ENCODE data around the gene GBGT1. TPM values are rescaled to one million over a fixed set of nuclear protein-coding genes. Genes with fewer than 3 reads are reported as not detected.

The GBGT1 gene
- polyA plus RNA-seq, 4 donors = 1.8 to 4.7 (median 2.4) TPM

GRCh38 chr9:133166392-133166791 is 2.7 kb upstream of the GBGT1 start:
- DNase-seq (ENCODE audit: low read depth in 4 of 4, low spot score in 3 of 4) = no peak

- no peak for DNase-seq (ENCODE audit: low read depth in 4 of 4, low spot score in 3 of 4)
Measured at GRCh38 chr9:133165452-133165730, 1.7 kb upstream of the GBGT1 start.

- no peak for DNase-seq (ENCODE audit: low read depth in 4 of 4, low spot score in 3 of 4)
Measured at GRCh38 chr9:133164191-133164590, 477 bp upstream of the GBGT1 start.

- no peak for DNase-seq (ENCODE audit: low read depth in 4 of 4, low spot score in 3 of 4)
Measured at GRCh38 chr9:133162861-133163503, 732 bp downstream of the GBGT1 start.

GRCh38 chr9:133161547-133161950 is 2.2 kb downstream of the GBGT1 start:
- no peak for DNase-seq (ENCODE audit: low read depth in 4 of 4, low spot score in 3 of 4)

GRCh38 chr9:133160742-133161546 is 2.8 kb downstream of the GBGT1 start:
- DNase-seq (ENCODE audit: low read depth in 4 of 4, low spot score in 3 of 4) = no peak

DNA sequence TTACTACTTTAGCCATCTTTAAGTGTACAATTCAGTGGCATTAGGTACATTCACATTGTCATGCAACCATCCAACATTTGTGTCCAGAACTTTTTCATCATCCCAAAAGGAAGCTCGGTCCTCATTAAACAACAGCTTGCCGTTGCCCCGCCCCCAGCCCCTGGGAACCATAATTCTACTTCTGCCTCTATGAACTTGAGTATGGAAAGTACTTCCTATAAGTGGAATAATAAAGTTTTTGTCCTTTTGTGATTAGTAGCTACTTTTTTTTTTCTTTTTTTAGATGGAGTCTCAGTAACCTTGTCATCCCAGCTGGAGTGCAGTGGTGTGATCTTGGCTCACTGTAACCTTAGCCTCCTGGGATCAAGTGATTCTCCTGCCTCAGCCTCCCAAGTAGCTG is 5.0 kb downstream of the GBGT1 start:
- no peak for DNase-seq (ENCODE audit: low read depth in 4 of 4, low spot score in 3 of 4)

DNA sequence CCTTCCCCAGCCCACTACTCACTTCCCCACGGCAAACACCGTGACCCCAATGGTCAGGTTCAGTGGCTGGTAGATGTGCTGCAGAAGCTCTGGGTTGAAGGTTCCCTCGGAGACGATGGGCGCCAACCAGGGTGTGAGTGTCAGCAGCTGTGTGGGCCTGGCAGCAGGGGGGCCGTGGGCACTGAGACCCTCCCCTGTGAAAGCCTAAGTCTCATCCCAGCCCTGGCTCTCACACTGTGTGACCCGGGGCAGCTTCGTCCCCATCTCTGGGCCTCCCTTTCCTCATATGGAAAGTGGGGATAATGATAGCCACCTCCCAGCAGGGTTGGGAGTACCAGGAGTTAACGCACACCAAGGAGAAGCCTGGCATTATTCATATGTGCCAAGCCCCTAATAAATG is 8.6 kb downstream of the GBGT1 start:
- DNase-seq (ENCODE audit: low read depth in 4 of 4, low spot score in 3 of 4) = no peak

DNA sequence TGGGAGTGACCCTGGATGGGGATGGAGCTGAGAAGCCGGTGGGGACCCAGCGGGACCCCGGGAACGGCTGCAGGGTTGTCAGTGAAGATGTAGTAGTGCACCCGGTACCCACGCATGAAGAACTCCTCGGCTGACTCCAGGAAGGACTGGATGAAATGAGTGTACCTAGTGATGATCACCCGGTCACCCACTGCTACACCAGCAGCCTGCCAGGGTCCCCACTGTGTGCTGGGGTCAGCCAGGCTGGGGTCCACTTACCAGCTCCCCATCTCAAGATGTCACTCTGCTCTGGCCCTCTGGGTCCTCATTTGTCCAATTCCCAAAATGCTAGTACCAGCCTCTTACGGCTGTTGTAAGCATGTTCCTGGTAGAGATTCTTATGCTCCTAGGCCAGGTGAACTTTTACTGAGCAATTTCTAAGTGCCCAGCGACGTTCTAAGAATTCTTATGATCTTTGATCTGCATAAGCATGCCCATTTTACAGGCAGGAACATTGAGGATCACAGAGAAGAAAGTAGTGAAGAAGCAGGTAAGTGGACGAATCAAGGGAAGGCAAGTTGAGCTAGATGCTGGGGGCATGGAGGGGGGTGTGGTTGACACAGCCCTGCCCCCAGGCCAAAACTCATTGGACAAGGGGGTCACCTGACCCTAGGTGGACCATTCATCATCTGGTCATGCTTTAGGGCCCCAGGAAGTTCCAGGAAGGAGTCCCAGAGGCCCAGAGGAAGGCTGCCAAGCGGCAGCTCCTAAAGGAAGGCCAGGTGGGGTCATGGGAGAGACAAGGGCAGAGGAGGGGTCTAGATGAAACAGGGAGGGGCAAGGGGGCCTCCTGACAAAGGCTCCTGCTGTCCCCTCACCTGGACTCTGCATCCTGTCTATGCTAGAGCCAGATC is 9.4 kb downstream of the GBGT1 start:
- DNase-seq (ENCODE audit: low read depth in 4 of 4, low spot score in 3 of 4) = no peak

DNA sequence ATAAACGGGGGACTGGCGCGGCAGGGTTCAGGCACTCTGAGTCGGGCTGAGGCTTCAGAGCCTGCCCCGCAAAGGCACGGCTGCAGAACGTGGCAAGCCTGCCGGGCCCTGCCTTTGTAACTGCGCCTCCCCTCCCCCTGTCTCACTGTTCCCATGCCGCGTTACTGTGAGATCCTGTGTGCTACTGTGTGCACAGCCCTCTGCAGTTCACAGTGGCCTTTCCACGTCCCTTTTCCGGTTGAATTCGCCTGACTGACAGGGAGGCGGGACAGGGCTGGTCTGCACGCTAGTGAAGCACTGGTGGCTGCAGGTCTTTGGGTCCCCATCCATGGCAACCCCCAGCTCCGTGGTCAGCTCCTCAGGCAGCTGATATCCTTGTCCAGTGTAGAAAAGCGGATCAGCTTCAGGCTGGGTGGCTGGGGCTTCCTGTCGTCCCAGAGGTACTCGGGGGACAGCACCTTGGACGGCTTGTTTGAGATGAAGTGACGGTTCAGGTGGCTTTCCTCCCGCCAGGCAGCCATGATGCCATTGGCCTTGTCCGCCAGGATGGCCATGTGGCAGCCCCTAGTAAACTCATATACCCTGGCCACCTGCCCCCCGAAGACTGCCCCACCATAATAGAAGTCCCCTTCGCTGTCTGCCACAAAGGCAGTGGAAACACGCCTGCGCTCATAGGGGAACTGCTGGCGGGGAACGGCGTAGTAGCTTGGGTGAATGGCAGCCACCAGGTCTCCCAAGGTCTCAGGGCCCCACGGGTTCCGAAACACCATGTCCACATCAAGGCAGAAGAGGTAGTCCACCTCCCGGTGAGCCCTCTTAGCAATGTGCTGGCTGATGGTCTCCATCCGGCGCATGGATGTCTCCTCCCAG is 10.3 kb downstream of the GBGT1 start:
- no peak for DNase-seq (ENCODE audit: low read depth in 4 of 4, low spot score in 3 of 4)

GRCh38 chr9:133151601-133152525 is 11.9 kb downstream of the GBGT1 start:
- no peak for DNase-seq (ENCODE audit: low read depth in 4 of 4, low spot score in 3 of 4)

DNA sequence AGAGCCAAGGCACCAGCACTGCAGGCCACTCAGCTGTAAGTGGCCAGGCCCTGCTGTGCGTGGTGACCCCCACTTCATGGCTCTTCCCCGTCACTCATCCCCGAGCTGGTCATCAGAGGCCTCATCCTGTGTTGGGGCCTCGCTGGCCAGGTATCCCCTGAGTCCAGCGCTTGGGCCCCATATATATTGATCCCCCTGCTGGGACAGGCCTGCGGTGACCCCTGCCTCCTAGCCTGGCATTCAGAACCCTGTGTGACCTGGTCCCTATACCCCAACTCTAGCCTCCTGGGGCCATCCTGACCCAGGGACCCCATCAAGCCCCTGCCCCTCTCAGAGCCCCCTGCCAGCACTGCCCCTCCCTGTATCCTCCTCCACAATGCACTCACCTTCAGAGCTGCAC is 12.7 kb downstream of the GBGT1 start:
- no peak for DNase-seq (ENCODE audit: low read depth in 4 of 4, low spot score in 3 of 4)

- DNase-seq (ENCODE audit: low read depth in 4 of 4, low spot score in 3 of 4) = peak in 2 of 4 donors; percentile 47 to 72
Measured at GRCh38 chr9:133149130-133150015, 14.3 kb downstream of the GBGT1 start.

GRCh38 chr9:133148199-133149129 is 15.2 kb downstream of the GBGT1 start:
- DNase-seq (ENCODE audit: low read depth in 4 of 4, low spot score in 3 of 4) = no peak

DNA sequence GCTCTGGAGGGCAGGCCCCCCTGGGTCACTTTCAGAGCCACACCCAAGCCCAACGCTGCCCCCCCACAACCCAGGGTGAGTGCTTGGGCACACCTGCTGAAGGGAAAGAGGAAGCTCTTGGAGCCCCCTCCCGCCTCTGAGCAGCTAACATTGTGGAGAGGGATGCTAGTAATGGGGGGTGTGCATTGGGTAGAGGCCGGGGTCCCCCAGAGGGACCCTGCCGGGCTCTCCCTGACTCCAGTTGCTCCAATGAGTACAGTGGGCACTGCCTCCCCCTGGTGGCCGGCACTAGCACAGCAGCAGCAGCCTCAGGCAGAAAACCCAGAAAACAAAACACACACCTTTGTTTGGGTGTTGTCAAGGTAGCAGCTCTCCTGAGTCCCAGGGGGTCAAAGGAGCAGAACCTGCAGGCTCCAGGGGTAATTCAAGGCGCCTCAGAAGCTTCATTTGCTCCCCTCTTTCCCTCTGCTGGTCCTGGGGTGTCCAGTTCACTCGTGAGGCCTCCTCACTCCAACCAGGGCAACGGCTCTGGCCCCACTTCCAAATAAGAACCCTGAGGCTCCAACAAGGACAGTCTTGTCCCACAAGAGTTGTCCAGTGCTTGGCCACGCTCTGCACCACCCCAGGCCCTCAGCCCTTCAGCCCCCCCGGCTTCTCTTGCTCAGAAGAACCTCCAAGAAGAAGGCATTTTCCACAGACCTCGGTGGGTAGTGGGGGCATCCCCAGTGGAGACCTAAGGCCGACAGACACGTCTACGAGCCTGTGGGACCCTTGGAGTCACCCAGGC is 16.1 kb downstream of the GBGT1 start:
- no peak for DNase-seq (ENCODE audit: low read depth in 4 of 4, low spot score in 3 of 4)

GRCh38 chr9:133146746-133147411 is 16.8 kb downstream of the GBGT1 start:
- no peak for DNase-seq (ENCODE audit: low read depth in 4 of 4, low spot score in 3 of 4)

Measured in left renal pelvis (tissue), 4 donors.